ENCODE data around the gene SNAPIN. TPM values are rescaled to one million over a fixed set of nuclear protein-coding genes. Genes with fewer than 3 reads are reported as not detected.

The SNAPIN gene
- polyA plus RNA-seq, 1 of the 3 experiments (the other 2 are of a cell fraction): 57.6 TPM

DNA sequence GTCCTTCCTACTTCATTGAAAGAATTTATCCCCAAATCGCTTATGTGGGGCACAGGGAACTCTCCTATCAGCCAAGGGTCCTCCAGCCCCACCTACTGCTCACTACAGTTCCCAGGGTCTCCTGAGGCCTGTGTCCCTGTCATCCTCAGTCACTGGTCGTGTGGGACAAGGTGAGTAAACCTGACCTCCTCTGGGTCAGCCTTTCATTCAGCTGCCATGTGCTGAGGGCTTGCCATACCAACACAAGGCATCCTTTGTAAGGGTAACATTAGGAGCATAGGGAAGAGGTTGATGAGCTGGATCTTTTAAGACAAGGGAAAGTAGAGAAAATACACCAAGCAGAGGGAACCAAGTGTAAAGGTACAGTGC lies 11.2 kb upstream of the SNAPIN start:
- Histone ChIP-seq H3K4me2 (no peak overlapping the region), H3K9me3 (no peaks in the 10 kb centered on the region), H4K20me1 (ENCODE audit: insufficient read depth) (no peaks in the 10 kb centered on the region), H3F3A (replicated peaks; ENCODE audit: insufficient read depth) (peaks cover 28% of the 10 kb centered on the region), H3K4me1 (ENCODE audit: control insufficient read depth in 1 of 2, insufficient read depth in 2 of 2, low read depth in 1 of 2, low read length in 1 of 2) (peaks cover 0 to 10% of the 10 kb centered on the region in 2 experiments; a peak in 1 of 4 replicates), H3K9me2 (no peaks in the 10 kb centered on the region), H3K79me2 (ENCODE audit: insufficient read depth) (peaks cover 16% of the 10 kb centered on the region), H2AFZ (ENCODE audit: low read depth) (no peak overlapping the region), H3K36me3 (replicated peaks in 1 of 2; ENCODE audit: control insufficient read depth in 1 of 2, insufficient read depth in 2 of 2, low read length in 1 of 2) (peaks cover 38 to 43% of the 10 kb centered on the region in 2 experiments), H3K9ac (no peak overlapping the region), H3K27ac (ENCODE audit: low read depth in 2 of 2, low read length in 1 of 2) (no peak overlapping the region), H3K4me3 (ENCODE audit: low read depth in 2 of 2, low read length in 1 of 2) (no peak overlapping the region), H3K27me3 (ENCODE audit: insufficient read depth) (no peaks in the 10 kb centered on the region)
- CTCF ChIA-PET: interaction anchor here (0.8 to 1.4 kb wide), 3 partner anchors 12 to 79 kb away, joined by 3 to 4 read pairs (median 3); no protein-coding TSS in a partner anchor
- TF ChIP-seq POLR2AphosphoS5 (IDR thresholded peaks at IDR 0.05; ENCODE audit: low read depth, low read length) (peak; percentile 47; the same call in 1 of the 2 replicates), EZH2phosphoT487 (IDR thresholded peaks at IDR 0.05; ENCODE audit: borderline replicate concordance, low read depth) (no peak), ELF1 (IDR thresholded peaks at IDR 0.05) (no peak), RAD21 (IDR thresholded peaks at IDR 0.05; ENCODE audit: low read length) (no peak), CHD2 (IDR thresholded peaks at IDR 0.05; ENCODE audit: low read length, partially characterized antibody) (no peak)
- 95% methylated on average over 2 of the region's 2 CpGs for WGBS (ENCODE audit: low lambda C conversion rate)
- POLR2A ChIA-PET: interaction anchor here (1.0 to 6.4 kb wide), 3 partner anchors 8 to 13 kb away, joined by 4 to 32 read pairs (median 5); partner anchors contain the start of gene CHTOP
- no peak for DNase-seq

GRCh38 chr1:153648000-153648643 lies 10.4 kb upstream of the SNAPIN start:
- H3F3A ChIP-seq (replicated peaks; ENCODE audit: insufficient read depth): peaks cover 22% of the 10 kb centered on the region
- no peaks in the 10 kb centered on the region for H3K9me2 ChIP-seq
- H3K4me3 ChIP-seq (ENCODE audit: low read depth in 2 of 2, low read length in 1 of 2): no peak overlapping the region
- H2AFZ ChIP-seq (ENCODE audit: low read depth): no peak overlapping the region
- H3K27me3 ChIP-seq (ENCODE audit: insufficient read depth): no peaks in the 10 kb centered on the region
- CTCF ChIA-PET: interaction anchor here (0.8 to 1.5 kb wide), 5 partner anchors 11 to 80 kb away, joined by 3 to 4 read pairs (median 3); no protein-coding TSS in a partner anchor
- no peak overlapping the region for H3K27ac ChIP-seq (ENCODE audit: low read depth in 2 of 2, low read length in 1 of 2)
- 86% methylated on average over 10 of the region's 10 CpGs for WGBS (ENCODE audit: low lambda C conversion rate)
- no peak overlapping the region for H3K9ac ChIP-seq
- DNase-seq: no peak
- TF ChIP-seq, protein P1, sequence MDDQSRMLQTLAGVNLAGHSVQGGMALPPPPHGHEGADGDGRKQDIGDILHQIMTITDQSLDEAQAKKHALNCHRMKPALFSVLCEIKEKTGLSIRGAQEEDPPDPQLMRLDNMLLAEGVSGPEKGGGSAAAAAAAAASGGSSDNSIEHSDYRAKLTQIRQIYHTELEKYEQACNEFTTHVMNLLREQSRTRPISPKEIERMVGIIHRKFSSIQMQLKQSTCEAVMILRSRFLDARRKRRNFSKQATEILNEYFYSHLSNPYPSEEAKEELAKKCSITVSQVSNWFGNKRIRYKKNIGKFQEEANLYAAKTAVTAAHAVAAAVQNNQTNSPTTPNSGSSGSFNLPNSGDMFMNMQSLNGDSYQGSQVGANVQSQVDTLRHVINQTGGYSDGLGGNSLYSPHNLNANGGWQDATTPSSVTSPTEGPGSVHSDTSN (IDR thresholded peaks at IDR 0.05): no peak
- TF ChIP-seq FOXM1 (IDR thresholded peaks at IDR 0.05; ENCODE audit: low read depth) (no peak), RXRA (IDR thresholded peaks at IDR 0.05; ENCODE audit: borderline replicate concordance, low read depth) (no peak), MEF2A (IDR thresholded peaks at IDR 0.05; ENCODE audit: borderline replicate concordance, low read depth) (no peak), RCOR1 (IDR thresholded peaks at IDR 0.05; ENCODE audit: low read length) (no peak), GATA2 (CRISPR knock-in tag; IDR thresholded peaks at IDR 0.05) (no peak), GABPA (IDR thresholded peaks at IDR 0.05; ENCODE audit: low read depth) (no peak), CHD2 (IDR thresholded peaks at IDR 0.05; ENCODE audit: low read length, partially characterized antibody) (no peak), EZH2phosphoT487 (IDR thresholded peaks at IDR 0.05; ENCODE audit: borderline replicate concordance, low read depth) (no peak), FOXJ3 (CRISPR knock-in tag; IDR thresholded peaks at IDR 0.05) (no peak), ELF1 (IDR thresholded peaks at IDR 0.05) (no peak), MXI1 (IDR thresholded peaks at IDR 0.05; ENCODE audit: low read depth, low read length) (no peak), CTCF (IDR thresholded peaks at IDR 0.05) (no peak), TAF1 (IDR thresholded peaks at IDR 0.05; ENCODE audit: borderline replicate concordance, low read depth, low read length) (no peak), SMC3 (IDR thresholded peaks at IDR 0.05; ENCODE audit: low read depth, low read length) (no peak), NFIC (IDR thresholded peaks at IDR 0.05; ENCODE audit: borderline replicate concordance) (no peak)
- TF ChIP-seq, protein P2, sequence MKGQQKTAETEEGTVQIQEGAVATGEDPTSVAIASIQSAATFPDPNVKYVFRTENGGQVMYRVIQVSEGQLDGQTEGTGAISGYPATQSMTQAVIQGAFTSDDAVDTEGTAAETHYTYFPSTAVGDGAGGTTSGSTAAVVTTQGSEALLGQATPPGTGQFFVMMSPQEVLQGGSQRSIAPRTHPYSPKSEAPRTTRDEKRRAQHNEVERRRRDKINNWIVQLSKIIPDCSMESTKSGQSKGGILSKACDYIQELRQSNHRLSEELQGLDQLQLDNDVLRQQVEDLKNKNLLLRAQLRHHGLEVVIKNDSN (IDR thresholded peaks at IDR 0.05; ENCODE audit: borderline replicate concordance, low read depth): no peak
- POLR2A ChIA-PET: interaction anchor here (1.0 to 6.4 kb wide), 3 partner anchors 8 to 14 kb away, joined by 4 to 32 read pairs (median 5); partner anchors contain the start of gene CHTOP
- H3K9me3 ChIP-seq: no peaks in the 10 kb centered on the region
- H3K36me3 ChIP-seq (replicated peaks in 1 of 2; ENCODE audit: control insufficient read depth in 1 of 2, insufficient read depth in 2 of 2, low read length in 1 of 2): peaks cover 31 to 35% of the 10 kb centered on the region in 2 experiments
- H3K79me2 ChIP-seq (ENCODE audit: insufficient read depth): peaks cover 8% of the 10 kb centered on the region; the same call in 1 of the 2 replicates
- H3K4me2 ChIP-seq: no peak overlapping the region
- H4K20me1 ChIP-seq (ENCODE audit: insufficient read depth): no peaks in the 10 kb centered on the region
- H3K4me1 ChIP-seq (ENCODE audit: control insufficient read depth in 1 of 2, insufficient read depth in 2 of 2, low read depth in 1 of 2, low read length in 1 of 2): peaks cover 0 to 10% of the 10 kb centered on the region in 2 experiments; a peak in 1 of 4 replicates
